H1 (cell line): Measurements from ENCODE around the gene YWHAB. TPM values are rescaled to one million over a fixed set of nuclear protein-coding genes. Genes with fewer than 3 reads are reported as not detected.

ENCODE experiments used
- CTCF ChIA-PET: fragments of 300-600 bp; sonication (Branson Sonifier 250); formaldehyde crosslinking; loops from one replicate; lab custom pipeline; 2021; ENCODE audit not compliant: partially characterized antibody; lab: Charles Lee
- POLR2A ChIA-PET: fragments of 300-600 bp; sonication (Branson Sonifier 250); formaldehyde crosslinking; loops from one replicate; lab custom pipeline; 2021; ENCODE audit warnings: inconsistent platforms; ENCODE audit not compliant: partially characterized antibody; lab: Charles Lee
- DNase-seq, 2 experiments: peaks; one replicate each; pipeline versions ENCODE4 v3.0.0 to v3.0.0-alpha.2; 2010 to 2022; ENCODE audit warnings: low spot score in 2 of 2, low read depth in 1 of 2, mixed read lengths in 1 of 2
- FAIRE-seq: peaks from 2 replicates; lab custom pipeline; 2011; peaks lifted over from hg19 to GRCh38; lab: Jason Lieb, UNC
- H2AFZ ChIP-seq: 2 replicates; pipeline ENCODE4 v1.8.1; 2012; ENCODE audit warnings: low read length, inconsistent platforms
- H2AK5ac ChIP-seq: 2 replicates; pipeline ENCODE4 v1.6.1; 2013; ENCODE audit warnings: low read depth, low read length
- H2BK120ac ChIP-seq: replicated peaks from 2 replicates; pipeline ENCODE3; 2013; ENCODE audit warnings: low read depth, low read length, inconsistent platforms
- H2BK12ac ChIP-seq: 2 replicates; pipeline ENCODE4 v1.6.1; 2013; ENCODE audit warnings: low read depth, low read length
- H2BK15ac ChIP-seq: 2 replicates; pipeline ENCODE4 v1.6.1; 2013; ENCODE audit warnings: low read length
- H2BK20ac ChIP-seq: 2 replicates; pipeline ENCODE4 v1.6.1; 2013; ENCODE audit warnings: low read length
- H2BK5ac ChIP-seq: 2 replicates; pipeline ENCODE4 v1.6.1; 2013; ENCODE audit warnings: low read depth, low read length
- H3K14ac ChIP-seq: 2 replicates; pipeline ENCODE4 v1.6.1; 2013; ENCODE audit warnings: inconsistent platforms; ENCODE audit not compliant: insufficient read length
- H3K18ac ChIP-seq: 2 replicates; pipeline ENCODE4 v1.6.1; 2013; ENCODE audit warnings: low read length; ENCODE audit errors: extremely low read depth
- H3K23ac ChIP-seq: 2 replicates; pipeline ENCODE4 v1.6.1; 2013; ENCODE audit warnings: inconsistent platforms; ENCODE audit not compliant: insufficient read length
- H3K23me2 ChIP-seq: 2 replicates; pipeline ENCODE4 v1.6.1; 2013; ENCODE audit warnings: low read depth, low read length
- H3K27ac ChIP-seq: 2 replicates; pipeline ENCODE4 v1.6.1; 2011; ENCODE audit warnings: low read depth, low read length, inconsistent platforms
- H3K27me3 ChIP-seq, 4 experiments: replicated peaks in 1 of 4; 1 replicate in 1 of 4; 2 replicates in 3 of 4; pipeline versions ENCODE4 v1.6.1 to v1.8.1; 2011 to 2013; ENCODE audit warnings: low read length in 3 of 4, mild to moderate bottlenecking in 3 of 4, inconsistent platforms in 2 of 4, mixed read lengths in 2 of 4, moderate library complexity in 1 of 4; ENCODE audit not compliant: control insufficient read depth in 3 of 4, insufficient read depth in 3 of 4; ENCODE audit errors: extremely low read depth in 1 of 4
- H3K36me3 ChIP-seq, 4 experiments: 2 replicates each; pipeline versions ENCODE4 v1.6.1 to v1.8.1; 2011 to 2013; ENCODE audit warnings: mild to moderate bottlenecking in 4 of 4, low read length in 3 of 4, moderate library complexity in 2 of 4, control low read depth in 1 of 4, inconsistent platforms in 1 of 4; ENCODE audit not compliant: insufficient read depth in 4 of 4, control insufficient read depth in 2 of 4
- H3K4ac ChIP-seq: replicated peaks from 2 replicates; pipeline ENCODE3; 2013; ENCODE audit warnings: low read length, low read depth, mixed read lengths, inconsistent platforms; ENCODE audit not compliant: insufficient read length
- H3K4me1 ChIP-seq, 4 experiments: replicated peaks in 1 of 4; 1 replicate in 1 of 4; 2 replicates in 3 of 4; pipeline versions ENCODE4 v1.6.1 to v1.8.1; 2011 to 2013; ENCODE audit warnings: low read length in 3 of 4, inconsistent platforms in 2 of 4, mixed read lengths in 1 of 4; ENCODE audit not compliant: insufficient read depth in 4 of 4, control insufficient read depth in 3 of 4
- H3K4me2 ChIP-seq, 2 experiments: 2 replicates each; pipeline versions ENCODE4 v1.6.1 to v1.8.1; 2011 to 2013; ENCODE audit warnings: low read depth in 2 of 2, low read length in 2 of 2, control low read depth in 1 of 2, inconsistent platforms in 1 of 2, mild to moderate bottlenecking in 1 of 2; ENCODE audit not compliant: insufficient read depth in 1 of 2
- H3K4me3 ChIP-seq, 4 experiments: fragments of 200-600, 300-600 bp in 1 of 4; sonication (generic), shearing (Covaris generic), sonication (Bioruptor Twin) in 1 of 4; 2 replicates each; pipeline versions ENCODE4 v1.5.1 to v1.8.1; 2011 to 2016; ENCODE audit warnings: low read length in 4 of 4, low read depth in 3 of 4, control low read depth in 2 of 4, inconsistent platforms in 2 of 4, mild to moderate bottlenecking in 2 of 4, mixed read lengths in 1 of 4, moderate library complexity in 1 of 4; ENCODE audit not compliant: insufficient read depth in 2 of 4; ENCODE audit errors: extremely low read depth in 1 of 4
- H3K56ac ChIP-seq: replicated peaks from 2 replicates; pipeline ENCODE3; 2013; ENCODE audit warnings: low read depth, mild to moderate bottlenecking, mixed read lengths, low read length, inconsistent platforms; ENCODE audit not compliant: insufficient read length
- H3K79me1 ChIP-seq: 2 replicates; pipeline ENCODE4 v1.6.1; 2013; ENCODE audit warnings: low read depth, low read length, control low read depth
- H3K79me2 ChIP-seq, 2 experiments: 2 replicates each; pipeline versions ENCODE4 v1.6.1 to v1.8.1; 2012 to 2013; ENCODE audit warnings: low read length in 2 of 2, mild to moderate bottlenecking in 2 of 2, inconsistent platforms in 1 of 2; ENCODE audit not compliant: insufficient read depth in 2 of 2, control insufficient read depth in 1 of 2
- H3K9ac ChIP-seq, 4 experiments: replicated peaks in 1 of 4; 1 replicate in 1 of 4; 2 replicates in 3 of 4; pipeline versions ENCODE4 v1.6.1 to v1.8.1; 2011 to 2013; ENCODE audit warnings: low read depth in 3 of 4, low read length in 3 of 4, control low read depth in 2 of 4, mild to moderate bottlenecking in 2 of 4, moderate library complexity in 2 of 4, inconsistent platforms in 1 of 4; ENCODE audit errors: extremely low read depth in 1 of 4
- H3K9me3 ChIP-seq, 2 experiments: 2 replicates each; pipeline versions ENCODE4 v1.6.1 to v1.8.1; 2012 to 2013; ENCODE audit warnings: mild to moderate bottlenecking in 2 of 2, moderate library complexity in 2 of 2, control low read depth in 1 of 2, inconsistent platforms in 1 of 2, low read depth in 1 of 2, low read length in 1 of 2, mixed read lengths in 1 of 2; ENCODE audit not compliant: insufficient read depth in 2 of 2
- H4K20me1 ChIP-seq, 2 experiments: replicated peaks in 1 of 2; 2 replicates each; pipeline versions ENCODE3 to v1.8.1; 2011 to 2013; ENCODE audit warnings: inconsistent platforms in 2 of 2, low read length in 2 of 2, mild to moderate bottlenecking in 1 of 2; ENCODE audit not compliant: insufficient read depth in 2 of 2, control insufficient read depth in 1 of 2
- H4K5ac ChIP-seq: 2 replicates; pipeline ENCODE4 v1.6.1; 2013; ENCODE audit warnings: low read length, low read depth, mixed read lengths, inconsistent platforms; ENCODE audit not compliant: insufficient read length
- H4K8ac ChIP-seq: 2 replicates; pipeline ENCODE4 v1.8.0; 2013; ENCODE audit warnings: mild to moderate bottlenecking, moderate library complexity, low read length, inconsistent platforms; ENCODE audit not compliant: insufficient read depth; ENCODE audit errors: extremely low read depth
- H4K91ac ChIP-seq: replicated peaks from 2 replicates; pipeline ENCODE3; 2013; ENCODE audit warnings: low read length, mixed read lengths, inconsistent platforms; ENCODE audit not compliant: insufficient read length
- BRCA1 ChIP-seq: IDR thresholded peaks from 2 replicates; pipeline ENCODE4 v1.6.1; 2012; ENCODE audit warnings: low read depth, low read length, improper control_type of control experiment
- CTCF ChIP-seq, 3 experiments: IDR thresholded peaks; 1 replicate in 2 of 3; 2 replicates in 1 of 3; pipeline versions ENCODE4 v1.5.1 to v1.6.1; 2011; ENCODE audit warnings: low read length in 3 of 3, mild to moderate bottlenecking in 3 of 3, inconsistent platforms in 2 of 3, low read depth in 1 of 3, moderate library complexity in 1 of 3; ENCODE audit not compliant: insufficient read depth in 1 of 3; ENCODE audit errors: control extremely low read depth in 1 of 3
- FOSL1 ChIP-seq: IDR thresholded peaks from 2 replicates; pipeline ENCODE4 v1.6.1; 2011; ENCODE audit warnings: mild to moderate bottlenecking, low read depth, low read length, moderate library complexity; ENCODE audit not compliant: insufficient read depth
- KDM1A ChIP-seq: fragments of 200-600, 300-600 bp; sonication (generic); IDR thresholded peaks from 2 replicates; pipeline ENCODE4 v1.7.1; 2016; ENCODE audit warnings: mild to moderate bottlenecking, low read length, borderline replicate concordance
- KDM4A ChIP-seq: IDR thresholded peaks from one replicate; pipeline ENCODE4 v1.7.1; 2012; ENCODE audit warnings: low read depth, mild to moderate bottlenecking, moderate library complexity, low read length, inconsistent platforms; ENCODE audit not compliant: severe bottlenecking
- NRF1 ChIP-seq: IDR thresholded peaks from 2 replicates; pipeline ENCODE4 v1.6.1; 2011; ENCODE audit warnings: mild to moderate bottlenecking, low read depth, low read length, improper control_type of control experiment
- POLR2A ChIP-seq, 2 experiments: IDR thresholded peaks; 1 replicate in 1 of 2; 2 replicates in 1 of 2; pipeline ENCODE4 v1.6.1; 2011; ENCODE audit warnings: low read depth in 2 of 2, low read length in 2 of 2, mild to moderate bottlenecking in 2 of 2; ENCODE audit errors: control extremely low read depth in 1 of 2
- POU5F1 ChIP-seq: IDR thresholded peaks from 2 replicates; pipeline ENCODE4 v1.6.1; 2011; ENCODE audit warnings: low read depth, mild to moderate bottlenecking, low read length, moderate library complexity
- RAD21 ChIP-seq, 2 experiments: IDR thresholded peaks in 1 of 2; conservative IDR thresholded peaks in 1 of 2; 2 replicates each; pipeline ENCODE4 v1.6.1; 2011; ENCODE audit warnings: low read depth in 2 of 2, low read length in 2 of 2, improper control_type of control experiment in 1 of 2, inconsistent platforms in 1 of 2, mild to moderate bottlenecking in 1 of 2, moderate library complexity in 1 of 2
- SIRT6 ChIP-seq: IDR thresholded peaks from one replicate; pipeline ENCODE4 v1.7.1; 2012; ENCODE audit warnings: low read length, inconsistent platforms
- TBP ChIP-seq: IDR thresholded peaks from 2 replicates; pipeline ENCODE4 v1.6.1; 2011; ENCODE audit warnings: low read depth, low read length, improper control_type of control experiment
- WGBS, 2 experiments: shearing (Covaris generic) in 1 of 2; methylation state at CpG; one replicate each; pipeline versions ENCODE4 v1.1.6 to v1.1.7; 2013 to 2015; ENCODE audit warnings: low lambda C conversion rate in 2 of 2, mixed read lengths in 2 of 2, inconsistent platforms in 1 of 2, low coverage in 1 of 2, missing lambda C conversion rate in 1 of 2; ENCODE audit not compliant: insufficient replicate concordance in 2 of 2, insufficient coverage in 1 of 2, insufficient read length in 1 of 2; ENCODE audit errors: extremely low coverage in 1 of 2, missing lambda C conversion rate in 1 of 2; 5-methylcytosine and 5-hydroxymethylcytosine counted together
- polyA plus RNA-seq, 7 experiments: library from polyadenylated mRNA; depleted of rRNA in 3 of 7; stranded (reverse) in 5 of 7; unstranded in 2 of 7; fragments of >200 nt in 5 of 7; fragments of 200-250 nt in 2 of 7; gene quantifications; 1 replicate in 5 of 7; 2 replicates in 1 of 7; 4 replicates in 1 of 7; pipeline versions ENCODE4 v1.2.1 to v1.2.3, GENCODE V29; 2011 to 2013; ENCODE audit warnings: missing spikeins in 2 of 7, mixed read lengths in 2 of 7
- total RNA-seq: library from RNA; stranded (reverse); fragmentation: NEBNext Ultra II Directional; extraction: Animal tissue kit (Norgen Biotek cat#: 25700); gene quantifications from 2 replicates; pipeline ENCODE4 v1.2.1, GENCODE V29; 2021

The YWHAB gene
- total and polyA plus RNA-seq, 2 of the 8 experiments (the other 6 are each of a cell fraction or from before 2014, with no cell fraction given): 72.9 to 256 TPM

GRCh38 chr20:44849703-44850102 lies 35.8 kb upstream of the YWHAB start:
- Histone ChIP-seq H3K18ac (no peak overlapping the region), H2BK12ac (no peak overlapping the region), H3K56ac (no peak overlapping the region), H4K5ac (no peak overlapping the region), H3K79me2 (no peaks in the 10 kb centered on the region), H2BK15ac (no peak overlapping the region), H2BK120ac (no peak overlapping the region), H4K8ac (no peak overlapping the region), H3K14ac (no peak overlapping the region), H3K4me3 (no peak overlapping the region), H3K4me1 (peaks cover 0 to 2% (median under 1%) of the 10 kb centered on the region in 4 experiments; a peak in 2 of 7 replicates), H3K4me2 (no peak overlapping the region), H3K4ac (no peak overlapping the region), H2BK20ac (no peak overlapping the region), H3K23ac (no peak overlapping the region), H3K27ac (no peak overlapping the region), H2AK5ac (no peak overlapping the region), H3K36me3 (no peaks in the 10 kb centered on the region), H4K20me1 (peaks cover 0 to 2% of the 10 kb centered on the region in 2 experiments), H3K27me3 (no peaks in the 10 kb centered on the region), H4K91ac (no peak overlapping the region), H2AFZ (no peak overlapping the region), H3K9me3 (peaks cover 0 to 5% of the 10 kb centered on the region in 2 experiments; a peak in 1 of 4 replicates), H3K23me2 (no peaks in the 10 kb centered on the region; the same call in 1 of the 2 replicates), H3K79me1 (no peaks in the 10 kb centered on the region), H2BK5ac (no peak overlapping the region), H3K9ac (no peak overlapping the region)
- ChIA-PET POLR2A (interaction anchor here (0.8 kb wide), 1 partner anchor 18 kb away, joined by 4 read pairs; no protein-coding TSS in a partner anchor), CTCF (interaction anchor here (0.6 to 3.5 kb wide), 8 partner anchors 9 to 131 kb away, joined by 3 to 14 read pairs (median 3); no protein-coding TSS in a partner anchor)
- WGBS, 2 experiments: 74% methylated on average over 1 of the region's 1 CpG; no CpG with 5 or more reads in 1 of the 2 experiments
- FAIRE-seq: no peak
- TF ChIP-seq POU5F1: no peak
- TF ChIP-seq TBP: no peak
- TF ChIP-seq NRF1: no peak
- peak in 2 of 3 experiments; percentile 2 to 19; a peak in 1 of 4 replicates for TF ChIP-seq CTCF (IDR thresholded peaks at IDR 0.05; ENCODE audit: control extremely low read depth in 1 of 3, insufficient read depth in 1 of 3, low read depth in 1 of 3, low read length in 3 of 3)
- TF ChIP-seq BRCA1: no peak
- TF ChIP-seq POLR2A (IDR thresholded peaks at IDR 0.05; ENCODE audit: control extremely low read depth in 1 of 2, low read depth in 2 of 2, low read length in 2 of 2): no peak
- TF ChIP-seq RAD21 (IDR thresholded peaks at IDR 0.05 in 1 of 2, conservative IDR thresholded peaks at IDR 0.05 in 1 of 2; ENCODE audit: low read depth in 2 of 2, low read length in 2 of 2): peak in 1 of 2 experiments; percentile 12; a peak in 1 of 4 replicates
- no peak for TF ChIP-seq KDM1A
- no peak for TF ChIP-seq SIRT6
- no peak for TF ChIP-seq KDM4A
- TF ChIP-seq FOSL1: no peak
- DNase-seq: no peak
